IgD-negative memory B cell (primary cell): ENCODE results near the gene FBLN5. TPM values are rescaled to one million over a fixed set of nuclear protein-coding genes. Genes with fewer than 3 reads are reported as not detected.

Source experiments
- H3K27ac Mint-ChIP-seq, 3 donors: one replicate each; pipeline ENCODE4 v1.8.0; 2020 to 2022; ENCODE audit warnings: mild to moderate bottlenecking in 3 of 3, mixed read lengths in 3 of 3, moderate library complexity in 1 of 3
- H3K27me3 Mint-ChIP-seq: one replicate; pipeline ENCODE4 v1.8.0; 2021; ENCODE audit warnings: mixed read lengths
- H3K36me3 Mint-ChIP-seq: one replicate; pipeline ENCODE4 v1.8.0; 2020; ENCODE audit warnings: mild to moderate bottlenecking, mixed read lengths
- H3K4me1 Mint-ChIP-seq, 3 donors: one replicate each; pipeline ENCODE4 v1.8.0; 2020 to 2022; ENCODE audit warnings: mixed read lengths in 3 of 3, mild to moderate bottlenecking in 1 of 3
- H3K4me3 Mint-ChIP-seq, 4 donors: one replicate each; pipeline ENCODE4 v1.8.0; 2020 to 2022; ENCODE audit warnings: mild to moderate bottlenecking in 4 of 4, mixed read lengths in 4 of 4, moderate library complexity in 3 of 4
- H3K9me3 Mint-ChIP-seq, 3 donors: one replicate each; pipeline ENCODE4 v1.8.0; 2020 to 2021; ENCODE audit warnings: mixed read lengths in 3 of 3, mild to moderate bottlenecking in 1 of 3
- polyA plus RNA-seq: library from polyadenylated mRNA; unstranded; fragments of 300-500 nt; fragmentation: Illumina TruSeq; gene quantifications from one replicate; pipeline ENCODE4 v1.2.3, GENCODE V29; 2021

The FBLN5 gene
- polyA plus RNA-seq, 1 donor from 2014 or later = 4.2 TPM

- H3K27me3 Mint-ChIP-seq = no peaks in the 10 kb centered on the region
- H3K9me3 Mint-ChIP-seq = no peaks in the 10 kb centered on the region
- H3K36me3 Mint-ChIP-seq = peaks cover 3% of the 10 kb centered on the region
- no peaks in the 10 kb centered on the region for H3K4me1 Mint-ChIP-seq
- H3K27ac Mint-ChIP-seq = no peak overlapping the region
- no peak overlapping the region for H3K4me3 Mint-ChIP-seq
Measured at GRCh38 chr14:91961297-91962220, 14.1 kb upstream of the FBLN5 start.

DNA sequence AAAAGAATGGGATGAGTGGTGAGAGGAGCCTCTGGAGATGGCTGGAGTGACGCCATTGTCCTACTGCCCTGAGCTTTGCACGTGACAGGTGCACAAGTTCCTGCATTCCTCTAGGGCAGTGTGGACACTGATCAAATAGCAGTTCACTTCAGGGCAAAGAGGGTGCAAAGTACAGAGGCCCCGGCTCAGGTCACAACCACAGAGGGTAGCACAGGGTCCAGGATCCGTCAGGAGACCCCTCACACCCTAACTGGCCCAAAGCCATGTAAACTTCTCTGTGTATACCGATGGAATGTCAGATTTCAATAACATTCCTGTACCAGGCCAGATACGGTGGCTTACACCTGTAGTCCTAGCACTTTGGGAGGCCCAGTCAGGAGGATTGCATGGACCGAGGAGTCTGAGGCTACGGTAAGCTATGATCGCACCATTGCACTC lies 10.4 kb upstream of the FBLN5 start:
- Mint-ChIP-seq H3K9me3 (no peaks in the 10 kb centered on the region), H3K36me3 (peaks cover 3% of the 10 kb centered on the region), H3K27me3 (no peaks in the 10 kb centered on the region), H3K4me3 (no peak overlapping the region), H3K27ac (no peak overlapping the region), H3K4me1 (no peaks in the 10 kb centered on the region)

- H3K27me3 Mint-ChIP-seq = no peaks in the 10 kb centered on the region
- H3K4me3 Mint-ChIP-seq = no peak overlapping the region
- no peak overlapping the region for H3K27ac Mint-ChIP-seq
- no peaks in the 10 kb centered on the region for H3K4me1 Mint-ChIP-seq
- no peaks in the 10 kb centered on the region for H3K9me3 Mint-ChIP-seq
- peaks cover 3% of the 10 kb centered on the region for H3K36me3 Mint-ChIP-seq
Measured at GRCh38 chr14:91956616-91957015, 9.1 kb upstream of the FBLN5 start.

DNA sequence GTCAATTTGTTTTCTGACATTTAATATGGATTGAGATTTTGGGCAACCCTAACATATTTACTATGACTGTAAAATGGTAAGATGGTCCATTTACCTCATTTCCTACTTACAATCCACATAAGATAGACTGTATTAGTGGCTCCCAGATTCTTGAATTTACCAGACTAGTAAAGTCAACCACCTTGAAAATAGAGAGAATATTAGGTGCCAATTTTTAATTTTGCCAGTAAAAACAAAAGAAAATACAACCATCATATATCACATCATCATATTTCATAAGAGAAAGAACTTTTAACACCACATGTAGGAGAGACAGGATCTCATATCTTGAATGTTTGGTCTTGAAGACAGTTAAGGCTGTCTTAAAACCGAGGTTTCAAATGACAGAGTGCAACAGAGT lies 7.7 kb upstream of the FBLN5 start:
- peaks cover 3% of the 10 kb centered on the region for H3K36me3 Mint-ChIP-seq
- no peaks in the 10 kb centered on the region for H3K9me3 Mint-ChIP-seq
- H3K27ac Mint-ChIP-seq = no peak overlapping the region
- peaks cover 1% of the 10 kb centered on the region for H3K27me3 Mint-ChIP-seq
- H3K4me3 Mint-ChIP-seq = no peak overlapping the region
- no peaks in the 10 kb centered on the region for H3K4me1 Mint-ChIP-seq

DNA sequence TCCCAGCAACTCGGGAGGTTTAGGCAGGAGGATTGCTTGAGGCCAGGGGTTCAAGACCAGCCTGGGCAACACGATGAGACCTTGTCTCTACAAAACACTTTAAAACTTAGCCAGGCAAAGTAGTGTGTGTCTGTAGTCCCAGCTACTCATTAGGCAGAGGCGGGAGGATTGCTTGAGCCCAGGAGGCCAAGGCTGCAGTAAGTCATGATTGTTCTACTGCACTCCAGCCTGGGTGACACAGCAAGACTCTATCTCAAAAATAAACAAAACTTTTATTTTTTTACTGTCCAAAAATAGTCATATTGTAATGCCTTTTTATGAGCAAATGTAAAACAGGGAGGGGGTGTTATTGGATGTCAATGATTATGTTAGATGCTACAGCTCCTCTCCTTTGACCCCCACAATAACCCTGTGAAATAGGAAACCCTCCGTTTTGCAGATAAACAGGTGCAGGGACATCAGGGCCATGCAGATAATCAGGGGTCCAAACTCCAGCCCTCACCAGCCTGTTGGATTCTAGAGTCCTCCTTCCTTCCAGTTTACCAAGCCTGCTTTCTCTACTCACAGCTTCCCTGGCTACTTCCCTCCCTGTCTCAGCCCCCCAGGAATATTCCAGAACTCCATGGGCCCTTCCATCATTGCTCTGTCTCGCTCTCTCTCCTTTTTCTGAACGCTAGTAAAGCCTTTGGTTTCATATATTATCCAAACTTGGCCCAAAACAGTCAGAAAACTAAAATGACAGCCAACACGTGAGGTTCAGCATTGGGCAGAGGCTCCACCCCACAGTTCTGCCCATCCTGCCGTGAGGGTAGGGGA lies 5.9 kb upstream of the FBLN5 start:
- peaks cover 3% of the 10 kb centered on the region for H3K36me3 Mint-ChIP-seq
- no peak overlapping the region for H3K27ac Mint-ChIP-seq
- H3K27me3 Mint-ChIP-seq = peaks cover 3% of the 10 kb centered on the region
- H3K4me1 Mint-ChIP-seq = peaks cover 0 to 6% (median 0%) of the 10 kb centered on the region in 3 donors
- H3K9me3 Mint-ChIP-seq = no peaks in the 10 kb centered on the region
- no peak overlapping the region for H3K4me3 Mint-ChIP-seq

GRCh38 chr14:91946622-91947474 lies 646 bp downstream of the FBLN5 start:
- peaks cover 5 to 18% (median 10%) of the 10 kb centered on the region in 3 donors for H3K4me1 Mint-ChIP-seq
- peak overlapping the region; percentile 8 to 91 (median 78) for H3K4me3 Mint-ChIP-seq
- H3K27ac Mint-ChIP-seq = no peak overlapping the region
- no peaks in the 10 kb centered on the region for H3K9me3 Mint-ChIP-seq
- peaks cover 36% of the 10 kb centered on the region for H3K27me3 Mint-ChIP-seq
- no peaks in the 10 kb centered on the region for H3K36me3 Mint-ChIP-seq

- no peak overlapping the region for H3K27ac Mint-ChIP-seq
- H3K4me1 Mint-ChIP-seq = peaks cover 5 to 18% (median 10%) of the 10 kb centered on the region in 3 donors
- no peaks in the 10 kb centered on the region for H3K9me3 Mint-ChIP-seq
- no peaks in the 10 kb centered on the region for H3K36me3 Mint-ChIP-seq
- H3K4me3 Mint-ChIP-seq = peak overlapping the region in 1 of 4 donors; percentile 6
- peaks cover 36% of the 10 kb centered on the region for H3K27me3 Mint-ChIP-seq
Measured at GRCh38 chr14:91945751-91946621, 1.5 kb downstream of the FBLN5 start.

DNA sequence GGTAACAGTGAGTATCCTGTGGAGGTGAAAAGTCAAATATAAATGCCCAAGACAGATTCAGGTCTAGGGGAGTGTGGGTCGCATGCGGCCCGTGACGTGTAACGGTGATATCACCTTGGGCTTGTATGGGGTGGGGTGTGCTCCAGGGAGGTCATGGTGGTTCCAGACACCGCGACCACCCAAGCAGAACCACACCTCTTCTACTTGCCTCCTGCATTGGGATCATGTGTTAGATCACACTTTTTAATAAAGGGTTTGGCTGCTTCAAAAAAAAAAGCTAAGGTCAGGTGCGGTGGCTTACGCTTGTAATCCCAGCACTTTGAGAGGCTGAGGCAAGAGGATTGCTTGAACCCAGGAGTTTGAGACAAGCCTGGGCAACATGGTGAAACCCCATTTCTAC lies 4.5 kb downstream of the FBLN5 start:
- H3K9me3 Mint-ChIP-seq = no peaks in the 10 kb centered on the region
- peaks cover 5 to 10% (median 8%) of the 10 kb centered on the region in 3 donors for H3K4me1 Mint-ChIP-seq
- peaks cover 28% of the 10 kb centered on the region for H3K27me3 Mint-ChIP-seq
- H3K4me3 Mint-ChIP-seq = no peak overlapping the region
- no peaks in the 10 kb centered on the region for H3K36me3 Mint-ChIP-seq
- no peak overlapping the region for H3K27ac Mint-ChIP-seq

DNA sequence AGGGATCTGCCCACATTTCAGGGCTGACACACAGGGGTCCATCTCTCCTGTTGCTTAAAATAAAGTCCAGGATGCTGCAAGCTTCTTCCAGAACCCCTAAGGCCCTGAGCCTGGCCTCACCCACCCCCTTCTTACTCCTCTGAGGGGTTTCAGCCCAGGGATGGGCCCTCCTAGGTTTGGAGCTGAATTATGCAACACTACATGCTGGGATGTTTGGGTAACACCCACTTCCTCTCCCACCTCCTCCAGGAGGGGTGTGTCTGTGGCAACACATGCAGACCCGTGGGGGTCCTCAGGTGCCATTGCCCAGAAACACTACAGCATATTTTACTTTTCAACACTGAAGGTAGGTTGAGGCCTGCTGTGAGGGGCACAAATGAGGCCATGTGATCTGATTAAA lies 5.4 kb downstream of the FBLN5 start:
- peaks cover 5 to 9% (median 7%) of the 10 kb centered on the region in 3 donors for H3K4me1 Mint-ChIP-seq
- no peaks in the 10 kb centered on the region for H3K9me3 Mint-ChIP-seq
- no peaks in the 10 kb centered on the region for H3K36me3 Mint-ChIP-seq
- H3K27me3 Mint-ChIP-seq = peaks cover 25% of the 10 kb centered on the region
- H3K27ac Mint-ChIP-seq = no peak overlapping the region
- no peak overlapping the region for H3K4me3 Mint-ChIP-seq

- Mint-ChIP-seq H3K4me1 (peaks cover 0 to 4% (median 0%) of the 10 kb centered on the region in 3 donors), H3K9me3 (no peaks in the 10 kb centered on the region), H3K4me3 (no peak overlapping the region), H3K27me3 (peaks cover 11% of the 10 kb centered on the region), H3K27ac (no peak overlapping the region), H3K36me3 (no peaks in the 10 kb centered on the region)
Measured at GRCh38 chr14:91940209-91940608, 7.3 kb downstream of the FBLN5 start.

- Mint-ChIP-seq H3K4me3 (no peak overlapping the region), H3K36me3 (no peaks in the 10 kb centered on the region), H3K27me3 (peaks cover 1% of the 10 kb centered on the region), H3K27ac (no peak overlapping the region), H3K9me3 (no peaks in the 10 kb centered on the region), H3K4me1 (peaks cover 0 to under 1% (median 0%) of the 10 kb centered on the region in 3 donors)
Measured at GRCh38 chr14:91935586-91935985, 11.9 kb downstream of the FBLN5 start.

DNA sequence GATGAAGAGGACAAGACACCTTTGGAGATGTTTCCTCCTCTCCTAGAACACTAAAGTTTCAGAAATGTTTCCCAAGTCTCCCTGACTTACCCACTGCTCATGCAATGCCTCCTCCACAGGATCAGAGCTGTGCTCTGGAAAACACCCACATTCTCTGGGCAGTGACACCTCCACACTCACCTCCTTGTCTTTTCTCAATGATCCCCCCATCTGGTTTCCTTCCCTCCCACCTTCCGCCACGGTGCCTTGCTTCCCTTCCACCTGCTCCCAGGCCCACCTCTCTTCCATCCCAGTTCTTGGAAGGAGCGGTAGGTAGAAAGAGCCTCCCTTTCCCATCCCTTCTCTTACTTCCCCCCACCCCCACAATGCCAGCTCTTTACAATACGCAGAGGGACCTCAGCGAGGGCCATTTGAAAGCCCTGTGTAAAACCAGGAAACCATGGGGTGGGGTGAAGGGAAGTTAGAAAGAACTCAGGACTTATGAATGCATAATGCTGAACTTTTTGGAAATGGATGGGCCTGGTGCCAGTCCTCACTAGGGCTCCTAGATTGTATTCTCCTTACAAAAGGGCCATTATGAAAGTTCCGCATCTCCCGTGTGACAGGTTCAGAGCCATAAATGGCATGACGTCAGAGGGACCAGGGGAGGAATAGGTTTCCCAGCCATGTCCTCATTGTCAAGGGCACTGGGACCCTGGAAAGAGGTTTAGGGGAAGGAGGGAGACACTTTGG lies 12.8 kb downstream of the FBLN5 start:
- Mint-ChIP-seq H3K36me3 (no peaks in the 10 kb centered on the region), H3K4me3 (no peak overlapping the region), H3K4me1 (peaks cover 0 to 1% (median 0%) of the 10 kb centered on the region in 3 donors), H3K27me3 (peaks cover 1% of the 10 kb centered on the region), H3K9me3 (no peaks in the 10 kb centered on the region), H3K27ac (no peak overlapping the region)

DNA sequence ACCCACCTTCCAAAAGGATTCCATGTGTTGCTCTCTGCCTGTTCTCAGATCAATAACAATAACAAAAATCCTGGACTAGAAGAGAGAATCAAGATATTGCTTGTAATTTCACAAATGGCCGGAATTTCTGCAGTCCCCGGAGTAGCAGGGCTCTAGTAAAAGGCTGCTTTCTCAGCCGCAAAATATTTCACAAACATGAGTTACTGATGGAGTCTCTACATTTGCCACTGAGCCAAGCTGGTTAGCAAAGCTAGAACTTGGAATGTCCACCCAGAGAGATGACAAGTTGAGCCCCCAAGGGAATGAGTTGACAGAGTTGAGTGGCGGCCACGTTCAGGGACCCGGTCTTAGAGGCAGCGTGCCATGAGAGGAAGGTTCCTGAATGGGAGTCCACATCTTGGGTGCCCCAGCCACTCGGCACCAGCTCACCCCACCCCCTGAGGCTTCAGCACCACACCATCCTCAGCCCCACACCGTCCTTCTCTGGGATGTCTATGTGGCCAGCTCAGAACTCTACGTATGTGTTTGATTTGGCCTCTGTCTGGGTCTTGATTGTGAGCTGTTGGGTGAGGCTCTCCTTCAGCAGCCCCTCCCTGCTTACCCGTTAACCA lies 15.9 kb downstream of the FBLN5 start:
- H3K4me1 Mint-ChIP-seq = peaks cover 0 to 1% (median 0%) of the 10 kb centered on the region in 3 donors
- H3K27ac Mint-ChIP-seq = no peak overlapping the region

More for the DNA sequence above, 15.9 kb downstream of the FBLN5 start:
- Mint-ChIP-seq H3K9me3 (no peaks in the 10 kb centered on the region), H3K27me3 (peaks cover 1% of the 10 kb centered on the region), H3K36me3 (no peaks in the 10 kb centered on the region), H3K4me3 (no peak overlapping the region)
